Esophagus muscularis mucosa (tissue), 4 donors: ENCODE measurements around the gene AUTS2. TPM values are rescaled to one million over a fixed set of nuclear protein-coding genes. Genes with fewer than 3 reads are reported as not detected.

Experiments used
- DNase-seq: peaks from one replicate; pipeline ENCODE4 v3.0.0-alpha.2; 2017; ENCODE audit errors: extremely low spot score
- H3K27ac ChIP-seq, 4 donors: fragments of 200-600 bp; sonication (generic); replicated peaks in 1 of 4; 1 replicate in 3 of 4; 2 replicates in 1 of 4; pipeline ENCODE4 v1.5.1; 2016 to 2019; ENCODE audit warnings: mild to moderate bottlenecking in 1 of 4
- H3K27me3 ChIP-seq, 4 donors: fragments of 200-600 bp; sonication (generic); one replicate each; pipeline versions ENCODE4 v1.5.1 to v1.6.0; 2016 to 2019
- H3K36me3 ChIP-seq, 4 donors: fragments of 200-600 bp; sonication (generic); one replicate each; pipeline ENCODE4 v1.5.1; 2016 to 2019
- H3K4me1 ChIP-seq, 4 donors: fragments of 200-600 bp; sonication (generic); one replicate each; pipeline ENCODE4 v1.5.1; 2016 to 2019
- H3K4me3 ChIP-seq, 4 donors: fragments of 200-600 bp; sonication (generic); 1 replicate in 2 of 4; 2 replicates in 2 of 4; pipeline ENCODE4 v1.5.1; 2016 to 2019; ENCODE audit warnings: mild to moderate bottlenecking in 4 of 4, moderate library complexity in 1 of 4
- H3K9me3 ChIP-seq, 4 donors: fragments of 200-600 bp; sonication (generic); 1 replicate in 3 of 4; 2 replicates in 1 of 4; pipeline ENCODE4 v1.5.1; 2016 to 2019
- EP300 ChIP-seq: sonication (generic); formaldehyde crosslinking; IDR thresholded peaks from one replicate; pipeline ENCODE4 v1.6.1; 2017; ENCODE audit warnings: antibody characterized with exemption
- POLR2A ChIP-seq: fragments of 450-650 bp; IDR thresholded peaks from one replicate; pipeline ENCODE4 v1.6.1; 2017; ENCODE audit warnings: antibody characterized with exemption, moderate library complexity, mild to moderate bottlenecking, low read depth
- POLR2AphosphoS5 ChIP-seq, 2 donors: sonication (generic); formaldehyde crosslinking; IDR thresholded peaks; one replicate each; pipeline ENCODE4 v1.6.1; 2017; ENCODE audit warnings: antibody characterized with exemption in 2 of 2
- WGBS: methylation state at CpG from one replicate; pipeline ENCODE4 v1.1.5; 2018; 5-methylcytosine and 5-hydroxymethylcytosine counted together
- intact Hi-C: fragments of 100-400 bp; cut with DNase I; formaldehyde crosslinking; loops from one replicate; pipeline ENCODE4 v1.15.1; 2023
- total RNA-seq, 4 donors: library from RNA; depleted of rRNA; stranded (reverse); fragments of >200 nt; gene quantifications; one replicate each; pipeline versions ENCODE4 v1.1.0 to v1.2.1, GENCODE V29; 2016
- TF ChIP-seq, protein P1 (sequence below), 3 experiments: fragments of 200-600 bp in 2 of 3; fragments of 450-650 bp in 1 of 3; sonication (generic) in 2 of 3; IDR thresholded peaks; one replicate each; pipeline ENCODE4 v1.5.1; 2017 to 2019; ENCODE audit warnings: antibody characterized with exemption in 3 of 3, mild to moderate bottlenecking in 2 of 3, moderate library complexity in 1 of 3

Gene AUTS2
- total RNA-seq, 4 donors from 2014 or later, result 18.5 to 44.9 (median 34.2) TPM

DNA sequence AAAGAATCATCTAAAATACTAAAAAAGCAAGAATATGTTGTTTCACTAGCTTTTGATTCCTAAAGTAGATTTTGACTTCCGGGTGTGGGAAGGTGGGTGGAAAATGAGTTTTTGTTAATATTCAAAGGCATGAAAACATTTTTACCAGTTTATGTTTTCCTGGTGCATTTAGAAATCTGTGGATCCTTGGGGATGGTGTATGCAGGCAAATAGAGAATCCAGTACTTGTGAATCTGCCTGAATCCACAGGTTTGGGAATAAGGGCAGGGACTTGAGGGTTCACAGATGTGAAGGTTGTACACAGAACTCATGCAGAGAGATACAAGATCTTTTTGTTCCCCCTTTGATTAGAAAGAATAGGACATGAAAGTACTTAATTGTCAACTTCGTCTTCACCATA, 22.4 kb downstream of the AUTS2 start:
- no peaks in the 10 kb centered on the region for H3K9me3 ChIP-seq
- no peaks in the 10 kb centered on the region for H3K36me3 ChIP-seq
- H3K4me1 ChIP-seq, result peaks cover 3 to 72% (median 39%) of the 10 kb centered on the region in 4 donors
- 86% methylated on average over 2 of the region's 2 CpGs for WGBS
- no peak for DNase-seq
- TF ChIP-seq POLR2A (no peak), EP300 (no peak), POLR2AphosphoS5 (IDR thresholded peaks at IDR 0.05) (no peak)
- TF ChIP-seq, protein P1, sequence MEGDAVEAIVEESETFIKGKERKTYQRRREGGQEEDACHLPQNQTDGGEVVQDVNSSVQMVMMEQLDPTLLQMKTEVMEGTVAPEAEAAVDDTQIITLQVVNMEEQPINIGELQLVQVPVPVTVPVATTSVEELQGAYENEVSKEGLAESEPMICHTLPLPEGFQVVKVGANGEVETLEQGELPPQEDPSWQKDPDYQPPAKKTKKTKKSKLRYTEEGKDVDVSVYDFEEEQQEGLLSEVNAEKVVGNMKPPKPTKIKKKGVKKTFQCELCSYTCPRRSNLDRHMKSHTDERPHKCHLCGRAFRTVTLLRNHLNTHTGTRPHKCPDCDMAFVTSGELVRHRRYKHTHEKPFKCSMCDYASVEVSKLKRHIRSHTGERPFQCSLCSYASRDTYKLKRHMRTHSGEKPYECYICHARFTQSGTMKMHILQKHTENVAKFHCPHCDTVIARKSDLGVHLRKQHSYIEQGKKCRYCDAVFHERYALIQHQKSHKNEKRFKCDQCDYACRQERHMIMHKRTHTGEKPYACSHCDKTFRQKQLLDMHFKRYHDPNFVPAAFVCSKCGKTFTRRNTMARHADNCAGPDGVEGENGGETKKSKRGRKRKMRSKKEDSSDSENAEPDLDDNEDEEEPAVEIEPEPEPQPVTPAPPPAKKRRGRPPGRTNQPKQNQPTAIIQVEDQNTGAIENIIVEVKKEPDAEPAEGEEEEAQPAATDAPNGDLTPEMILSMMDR (IDR thresholded peaks at IDR 0.05), result no peak
- intact Hi-C loops, result no loop called here
- H3K27me3 ChIP-seq, result no peaks in the 10 kb centered on the region
- H3K4me3 ChIP-seq, result no peak overlapping the region
- no peak overlapping the region for H3K27ac ChIP-seq

DNA sequence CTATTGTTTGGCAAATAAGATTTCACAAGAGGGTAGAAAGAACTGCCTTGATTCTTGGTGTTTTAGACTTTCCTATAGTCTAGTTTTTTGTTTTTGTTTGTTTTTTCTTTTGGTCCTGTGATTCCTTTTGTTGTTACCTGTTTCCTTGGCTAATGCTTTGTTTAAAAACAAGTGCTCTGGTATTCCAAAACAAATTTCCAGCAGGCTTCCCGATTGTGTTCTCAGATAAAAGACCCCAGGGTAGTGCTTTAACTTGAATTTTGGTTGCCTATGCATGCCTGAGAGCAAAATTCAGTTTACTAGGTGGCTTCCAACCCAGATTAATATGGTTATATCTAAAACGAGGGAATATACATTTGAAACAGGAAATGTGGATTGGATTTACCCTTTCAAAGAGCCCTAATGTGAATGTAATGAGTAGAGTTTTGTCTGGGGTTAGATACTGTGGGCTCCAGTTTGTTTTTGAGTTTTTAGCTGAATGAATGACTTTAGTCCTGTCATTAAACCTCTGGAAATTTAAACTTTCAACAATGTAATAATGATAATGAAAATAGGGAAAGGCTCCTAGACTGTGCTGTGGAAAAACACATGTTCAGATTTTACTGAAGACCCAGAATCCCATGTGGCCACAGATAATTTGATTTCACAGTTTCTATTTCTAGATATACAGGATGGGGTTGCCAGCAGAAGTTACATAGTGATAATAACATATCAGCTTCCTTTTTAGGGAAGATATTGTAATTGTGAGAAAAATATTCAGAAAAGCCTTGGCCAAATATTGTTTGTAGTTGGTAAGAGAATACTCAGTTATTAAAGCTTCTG, 23.9 kb downstream of the AUTS2 start:
- Histone ChIP-seq H3K9me3 (no peaks in the 10 kb centered on the region), H3K27ac (no peak overlapping the region), H3K4me1 (peaks cover 3 to 75% (median 42%) of the 10 kb centered on the region in 4 donors), H3K27me3 (no peaks in the 10 kb centered on the region), H3K36me3 (no peaks in the 10 kb centered on the region), H3K4me3 (no peak overlapping the region)
- TF ChIP-seq POLR2A (no peak), POLR2AphosphoS5 (IDR thresholded peaks at IDR 0.05) (no peak), EP300 (no peak)
- TF ChIP-seq, protein P1 (IDR thresholded peaks at IDR 0.05), result no peak
- no peak for DNase-seq
- 68% methylated on average over 2 of the region's 2 CpGs for WGBS
- intact Hi-C loops, result no loop called here

DNA sequence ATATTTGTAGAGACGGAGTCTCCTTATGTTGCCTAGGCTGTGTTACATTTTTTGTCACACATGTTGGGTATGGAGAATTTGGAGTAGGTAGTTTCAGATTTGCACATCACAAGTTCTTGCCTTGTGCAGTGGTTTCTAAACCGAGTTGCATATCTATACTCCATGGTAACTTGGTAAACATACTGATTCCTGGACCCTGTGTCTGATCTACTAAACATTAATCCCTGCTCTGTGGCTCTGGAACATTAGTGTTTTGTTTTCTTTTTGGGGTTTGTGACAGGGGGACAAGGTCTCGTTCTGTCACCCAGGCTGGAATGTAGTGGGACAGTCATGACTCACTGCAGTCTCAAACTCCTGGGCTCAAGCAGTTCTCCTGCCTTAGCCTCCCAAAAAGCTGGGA, 24.7 kb downstream of the AUTS2 start:
- H3K9me3 ChIP-seq, result no peaks in the 10 kb centered on the region
- no peaks in the 10 kb centered on the region for H3K27me3 ChIP-seq
- no peak overlapping the region for H3K4me3 ChIP-seq
- peaks cover 3 to 71% (median 42%) of the 10 kb centered on the region in 4 donors for H3K4me1 ChIP-seq
- TF ChIP-seq, protein P1 (IDR thresholded peaks at IDR 0.05), result no peak
- no peak for TF ChIP-seq POLR2A
- TF ChIP-seq EP300, result no peak
- no peak for TF ChIP-seq POLR2AphosphoS5 (IDR thresholded peaks at IDR 0.05)
- no peaks in the 10 kb centered on the region for H3K36me3 ChIP-seq
- intact Hi-C loops, result no loop called here
- H3K27ac ChIP-seq, result no peak overlapping the region
- WGBS, result 59% methylated on average over 3 of the region's 3 CpGs
- DNase-seq, result no peak

DNA sequence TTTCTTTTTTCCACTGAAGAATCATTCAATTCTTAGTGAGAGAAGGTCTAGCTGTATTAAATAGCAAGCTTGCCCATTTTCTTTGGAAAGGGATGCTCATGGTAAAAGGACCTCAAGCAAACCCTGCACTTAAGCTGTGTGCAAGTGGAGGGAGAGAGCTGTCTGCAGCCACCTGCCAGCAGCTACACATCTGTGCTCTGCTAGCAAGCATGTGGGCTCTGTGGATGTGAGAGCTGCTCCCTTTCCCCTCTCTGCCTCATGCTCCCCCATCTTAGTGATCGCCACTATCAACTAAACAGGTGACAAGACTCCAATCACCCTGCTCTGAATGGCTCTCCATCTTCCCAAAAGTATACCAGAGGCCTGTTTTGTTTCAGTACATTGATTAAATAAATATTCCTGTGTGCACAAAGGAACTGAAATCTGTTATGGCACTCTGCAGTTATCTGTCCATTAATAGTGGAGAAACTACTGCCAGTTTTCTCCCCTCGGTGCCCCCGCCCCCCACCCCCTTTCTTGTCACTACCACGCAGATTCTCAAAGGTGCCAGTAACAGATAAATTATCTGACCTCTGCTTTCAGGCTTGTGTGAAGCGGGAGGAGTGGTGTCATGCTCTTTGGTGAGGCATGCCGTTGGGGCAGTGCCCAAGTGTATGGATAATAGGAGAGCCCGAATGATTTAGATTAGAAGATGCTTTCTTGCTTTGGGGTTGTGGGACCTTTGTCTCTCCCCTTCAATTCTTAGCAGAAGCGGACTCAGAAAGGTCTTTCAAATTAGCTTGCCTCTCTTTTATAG, 26.4 kb downstream of the AUTS2 start:
- TF ChIP-seq POLR2A, result no peak
- TF ChIP-seq POLR2AphosphoS5 (IDR thresholded peaks at IDR 0.05), result no peak
- TF ChIP-seq EP300, result no peak
- TF ChIP-seq, protein P1 (IDR thresholded peaks at IDR 0.05), result no peak
- 75% methylated on average over 8 of the region's 8 CpGs for WGBS

More for the DNA sequence above, 26.4 kb downstream of the AUTS2 start:
- no peak overlapping the region for H3K27ac ChIP-seq
- no peaks in the 10 kb centered on the region for H3K9me3 ChIP-seq
- H3K36me3 ChIP-seq, result no peaks in the 10 kb centered on the region
- no peaks in the 10 kb centered on the region for H3K27me3 ChIP-seq
- intact Hi-C loops, result no loop called here
- H3K4me1 ChIP-seq, result peaks cover 3 to 77% (median 39%) of the 10 kb centered on the region in 4 donors
- H3K4me3 ChIP-seq, result no peak overlapping the region
- DNase-seq, result no peak
